Gastroesophageal sphincter (tissue), 4 donors: ENCODE data around the gene CDCA7. TPM values are rescaled to one million over a fixed set of nuclear protein-coding genes. Genes with fewer than 3 reads are reported as not detected.

Experiments used
- ATAC-seq: fragments of 150-250 bp; one replicate; pipeline ENCODE4 v1.9.1; 2016; ENCODE audit warnings: mild to moderate bottlenecking, moderate library complexity
- H3K27ac ChIP-seq, 4 donors: fragments of 200-600 bp; sonication (generic) in 3 of 4; 1 replicate in 3 of 4; 2 replicates in 1 of 4; pipeline ENCODE4 v1.5.1; 2016 to 2019
- H3K27me3 ChIP-seq: fragments of 200-600 bp; sonication (generic); one replicate; pipeline ENCODE4 v1.5.1; 2019
- H3K36me3 ChIP-seq, 2 donors: fragments of 200-600 bp; sonication (generic); one replicate each; pipeline ENCODE4 v1.5.1; 2019; ENCODE audit warnings: control low read depth in 1 of 2
- H3K4me1 ChIP-seq, 3 donors: fragments of 200-600 bp; sonication (generic); 1 replicate in 2 of 3; 2 replicates in 1 of 3; pipeline ENCODE4 v1.5.1; 2016 to 2019; ENCODE audit warnings: control low read depth in 2 of 3
- H3K4me3 ChIP-seq, 2 donors: fragments of 200-600 bp; sonication (generic); one replicate each; pipeline ENCODE4 v1.5.1; 2019; ENCODE audit warnings: mild to moderate bottlenecking in 1 of 2, moderate library complexity in 1 of 2
- H3K9me3 ChIP-seq, 3 donors: fragments of 200-600 bp; sonication (generic); one replicate each; pipeline ENCODE4 v1.5.1; 2017 to 2019; ENCODE audit warnings: control low read depth in 2 of 3
- EP300 ChIP-seq: sonication (generic); formaldehyde crosslinking; IDR thresholded peaks from one replicate; pipeline ENCODE4 v1.6.1; 2017; ENCODE audit warnings: antibody characterized with exemption, mild to moderate bottlenecking
- POLR2A ChIP-seq, 2 donors: fragments of 450-650 bp; IDR thresholded peaks; one replicate each; pipeline ENCODE4 v1.6.1; 2017; ENCODE audit warnings: antibody characterized with exemption in 2 of 2, mild to moderate bottlenecking in 2 of 2, moderate library complexity in 1 of 2
- POLR2AphosphoS5 ChIP-seq: sonication (generic); formaldehyde crosslinking; IDR thresholded peaks from one replicate; pipeline ENCODE4 v1.6.1; 2017; ENCODE audit warnings: antibody characterized with exemption
- WGBS, 2 donors: methylation state at CpG; one replicate each; pipeline ENCODE4 v1.1.5; 2018; ENCODE audit warnings: low coverage in 1 of 2; 5-methylcytosine and 5-hydroxymethylcytosine counted together
- total RNA-seq, 4 donors: library from RNA; depleted of rRNA; stranded (reverse); fragments of >200 nt; gene quantifications; one replicate each; pipeline ENCODE4 v1.1.0, GENCODE V29; 2016
- TF ChIP-seq, protein P1 (sequence below), 4 experiments: fragments of 200-600 bp in 2 of 4; fragments of 450-650 bp in 2 of 4; sonication (generic) in 1 of 4; IDR thresholded peaks; one replicate each; pipeline ENCODE4 v1.5.1; 2017 to 2019; ENCODE audit warnings: antibody characterized with exemption in 4 of 4, mild to moderate bottlenecking in 2 of 4, moderate library complexity in 2 of 4

CDCA7 gene
- total RNA-seq, 4 donors from 2014 or later: 1.5 to 5.2 (median 4.0) TPM

DNA sequence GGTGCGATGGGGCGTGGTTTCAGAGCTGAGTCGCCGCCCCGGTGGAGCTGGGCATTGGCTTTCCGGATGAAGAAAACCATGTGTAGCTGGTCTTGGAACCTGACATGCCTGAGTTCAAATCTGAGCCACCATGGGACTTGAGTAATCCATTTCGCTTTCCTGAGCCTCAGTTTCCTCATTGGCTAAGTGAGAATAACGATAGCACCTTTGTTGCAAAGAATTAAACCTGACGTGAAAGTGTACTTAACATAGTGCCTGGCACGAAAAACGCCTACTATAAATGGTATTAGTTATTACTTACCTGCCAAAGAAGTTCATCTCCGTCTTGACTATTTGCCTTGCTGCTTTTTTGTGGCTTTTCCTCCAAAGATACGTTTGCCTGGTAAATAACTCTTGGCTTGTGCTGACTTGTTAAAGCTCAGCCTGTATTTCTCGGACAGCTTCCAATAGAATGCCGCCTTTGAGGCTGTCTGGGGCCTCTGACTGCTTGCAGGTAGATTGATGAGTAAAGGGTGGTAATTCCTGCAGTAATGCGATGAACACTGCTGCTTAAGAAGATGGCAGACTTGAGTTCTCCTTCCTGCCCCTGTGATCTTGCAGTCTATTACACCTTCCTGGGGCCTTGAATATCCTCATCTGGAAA lies 1.3 kb downstream of the CDCA7 start:
- Histone ChIP-seq H3K27me3 (peaks cover 58% of the 10 kb centered on the region), H3K36me3 (no peaks in the 10 kb centered on the region), H3K27ac (peak overlapping the region in 2 of 4 donors; percentile 62 to 77), H3K4me3 (peak overlapping the region; percentile 39 to 73), H3K4me1 (peaks cover 0 to 28% (median 14%) of the 10 kb centered on the region in 3 donors), H3K9me3 (no peaks in the 10 kb centered on the region)
- no peak for ATAC-seq
- TF ChIP-seq, protein P1, sequence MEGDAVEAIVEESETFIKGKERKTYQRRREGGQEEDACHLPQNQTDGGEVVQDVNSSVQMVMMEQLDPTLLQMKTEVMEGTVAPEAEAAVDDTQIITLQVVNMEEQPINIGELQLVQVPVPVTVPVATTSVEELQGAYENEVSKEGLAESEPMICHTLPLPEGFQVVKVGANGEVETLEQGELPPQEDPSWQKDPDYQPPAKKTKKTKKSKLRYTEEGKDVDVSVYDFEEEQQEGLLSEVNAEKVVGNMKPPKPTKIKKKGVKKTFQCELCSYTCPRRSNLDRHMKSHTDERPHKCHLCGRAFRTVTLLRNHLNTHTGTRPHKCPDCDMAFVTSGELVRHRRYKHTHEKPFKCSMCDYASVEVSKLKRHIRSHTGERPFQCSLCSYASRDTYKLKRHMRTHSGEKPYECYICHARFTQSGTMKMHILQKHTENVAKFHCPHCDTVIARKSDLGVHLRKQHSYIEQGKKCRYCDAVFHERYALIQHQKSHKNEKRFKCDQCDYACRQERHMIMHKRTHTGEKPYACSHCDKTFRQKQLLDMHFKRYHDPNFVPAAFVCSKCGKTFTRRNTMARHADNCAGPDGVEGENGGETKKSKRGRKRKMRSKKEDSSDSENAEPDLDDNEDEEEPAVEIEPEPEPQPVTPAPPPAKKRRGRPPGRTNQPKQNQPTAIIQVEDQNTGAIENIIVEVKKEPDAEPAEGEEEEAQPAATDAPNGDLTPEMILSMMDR (IDR thresholded peaks at IDR 0.05): no peak
- TF ChIP-seq POLR2A (IDR thresholded peaks at IDR 0.05) (no peak), POLR2AphosphoS5 (no peak), EP300 (no peak)
- WGBS, 2 donors: 38 to 50% methylated on average over 14 to 16 of the region's 16 CpGs

DNA sequence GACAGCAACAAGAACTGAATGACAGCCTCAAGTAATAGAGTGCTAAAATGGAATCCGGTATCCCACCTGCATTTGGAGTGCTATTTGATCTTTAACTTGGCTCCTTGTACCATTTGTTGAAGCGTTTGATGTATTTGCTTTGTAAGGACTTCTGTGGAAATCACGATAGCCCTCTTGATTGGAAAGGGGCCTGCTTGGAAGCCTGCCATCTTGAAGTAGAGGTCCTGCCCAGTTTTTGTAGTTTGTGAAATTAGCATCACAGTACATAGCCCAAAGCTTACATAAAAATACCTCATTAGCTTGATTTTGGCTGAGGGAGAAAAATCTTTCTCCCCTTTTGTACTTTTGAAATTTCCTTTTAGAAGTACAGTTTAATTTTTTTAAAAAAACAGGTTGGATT lies 2.7 kb downstream of the CDCA7 start:
- Histone ChIP-seq H3K27ac (no peak overlapping the region), H3K4me1 (peaks cover 0 to 28% (median 14%) of the 10 kb centered on the region in 3 donors), H3K4me3 (no peak overlapping the region), H3K36me3 (no peaks in the 10 kb centered on the region), H3K27me3 (peaks cover 45% of the 10 kb centered on the region), H3K9me3 (no peaks in the 10 kb centered on the region)
- no peak for ATAC-seq
- TF ChIP-seq POLR2AphosphoS5: no peak
- TF ChIP-seq, protein P1 (IDR thresholded peaks at IDR 0.05): no peak
- TF ChIP-seq POLR2A (IDR thresholded peaks at IDR 0.05): no peak
- no peak for TF ChIP-seq EP300
- WGBS, 2 donors: 82 to 89% methylated on average over 3 of the region's 3 CpGs

DNA sequence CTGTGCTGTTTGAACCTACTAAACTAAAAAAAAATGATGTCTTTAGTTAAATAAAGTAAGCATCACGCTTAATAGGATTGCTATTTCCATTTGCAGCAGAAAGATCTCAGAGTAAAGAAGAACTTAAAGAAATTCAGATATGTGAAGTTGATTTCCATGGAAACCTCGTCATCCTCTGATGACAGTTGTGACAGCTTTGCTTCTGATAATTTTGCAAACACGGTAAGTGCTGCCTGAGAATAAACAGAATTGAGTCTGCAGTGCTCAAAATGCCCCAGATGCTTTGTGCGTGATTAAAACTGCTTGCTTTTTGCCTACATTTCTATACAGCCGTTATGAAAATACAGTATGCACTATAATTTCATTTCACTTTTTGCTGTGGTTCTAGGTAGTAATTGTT lies 3.9 kb downstream of the CDCA7 start:
- WGBS, 2 donors: 70 to 85% methylated on average over 5 of the region's 5 CpGs
- Histone ChIP-seq H3K4me1 (peaks cover 0 to 28% (median 14%) of the 10 kb centered on the region in 3 donors), H3K4me3 (no peak overlapping the region), H3K9me3 (no peaks in the 10 kb centered on the region), H3K36me3 (peaks cover 0 to 1% of the 10 kb centered on the region in 2 donors), H3K27me3 (peaks cover 32% of the 10 kb centered on the region), H3K27ac (no peak overlapping the region)
- TF ChIP-seq POLR2A (IDR thresholded peaks at IDR 0.05) (no peak), POLR2AphosphoS5 (no peak), EP300 (no peak)
- TF ChIP-seq, protein P1 (IDR thresholded peaks at IDR 0.05): no peak
- no peak for ATAC-seq

DNA sequence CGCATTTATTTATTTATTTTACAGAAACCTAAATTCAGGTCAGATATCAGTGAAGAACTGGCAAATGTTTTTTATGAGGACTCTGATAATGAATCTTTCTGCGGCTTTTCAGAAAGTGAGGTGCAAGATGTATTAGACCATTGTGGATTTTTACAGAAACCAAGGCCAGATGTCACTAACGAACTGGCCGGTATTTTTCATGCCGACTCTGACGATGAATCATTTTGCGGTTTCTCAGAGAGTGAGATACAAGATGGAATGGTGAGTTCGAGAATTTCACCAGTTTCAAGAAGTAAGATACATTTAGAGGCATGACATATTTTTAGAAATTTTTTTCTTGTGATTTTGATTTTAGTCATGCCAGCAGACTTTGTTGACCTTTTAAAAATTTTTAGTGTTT lies 4.6 kb downstream of the CDCA7 start:
- Histone ChIP-seq H3K27me3 (peaks cover 26% of the 10 kb centered on the region), H3K4me1 (peaks cover 0 to 22% (median 10%) of the 10 kb centered on the region in 3 donors), H3K4me3 (no peak overlapping the region), H3K36me3 (peaks cover 0 to 6% of the 10 kb centered on the region in 2 donors), H3K27ac (no peak overlapping the region), H3K9me3 (no peaks in the 10 kb centered on the region)
- TF ChIP-seq EP300 (no peak), POLR2A (IDR thresholded peaks at IDR 0.05) (no peak), POLR2AphosphoS5 (no peak)
- TF ChIP-seq, protein P1 (IDR thresholded peaks at IDR 0.05): no peak
- WGBS, 2 donors: 89 to 96% methylated on average over 8 of the region's 8 CpGs
- no peak for ATAC-seq

DNA sequence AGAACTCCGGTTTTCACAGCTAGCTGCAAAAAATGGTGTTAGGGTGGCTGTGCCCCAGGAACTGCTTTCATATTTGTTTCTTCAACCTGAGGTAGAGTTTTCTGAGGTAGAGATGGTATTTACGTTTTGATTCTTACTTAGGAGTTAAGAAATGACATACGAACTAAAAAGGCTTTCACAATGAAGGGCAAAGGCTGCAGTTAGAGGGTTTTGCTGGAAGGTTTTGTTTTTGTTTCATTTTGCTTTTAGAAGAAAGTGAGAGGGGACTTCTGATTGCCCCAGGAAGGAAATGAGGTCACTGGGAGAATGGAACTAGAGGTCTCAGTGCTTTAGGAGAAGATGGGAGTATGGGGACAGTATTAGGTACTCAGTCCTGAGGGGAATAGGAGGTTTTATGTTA lies 15.5 kb downstream of the CDCA7 start:
- no peaks in the 10 kb centered on the region for H3K9me3 ChIP-seq
- H3K4me3 ChIP-seq: no peak overlapping the region
- TF ChIP-seq, protein P1 (IDR thresholded peaks at IDR 0.05): no peak
- TF ChIP-seq POLR2A (IDR thresholded peaks at IDR 0.05): no peak
- no peak for TF ChIP-seq EP300
- TF ChIP-seq POLR2AphosphoS5: no peak
- no peak overlapping the region for H3K27ac ChIP-seq
- no peak for ATAC-seq
- H3K36me3 ChIP-seq: peaks cover 0 to 30% of the 10 kb centered on the region in 2 donors
- 88 to 91% methylated on average over 2 to 3 of the region's 3 CpGs for WGBS, 2 donors
- H3K27me3 ChIP-seq: no peaks in the 10 kb centered on the region
- H3K4me1 ChIP-seq: no peaks in the 10 kb centered on the region
